Keratinocyte (primary cell): ENCODE data around the gene GSTM2. TPM values are rescaled to one million over a fixed set of nuclear protein-coding genes. Genes with fewer than 3 reads are reported as not detected.

ENCODE experiments used
- DNase-seq: peaks from one replicate; pipeline ENCODE4 v3.0.0-alpha.2; 2011; ENCODE audit warnings: low read depth, missing footprints, low spot score
- FAIRE-seq: peaks from 2 replicates; lab custom pipeline; 2011; peaks lifted over from hg19 to GRCh38; lab: Jason Lieb, UNC
- H2AFZ ChIP-seq: 2 replicates; pipeline ENCODE4 v1.6.0; 2012; ENCODE audit warnings: low read length, control low read depth, inconsistent platforms; ENCODE audit not compliant: control insufficient read depth
- H3K27ac ChIP-seq: 2 replicates; pipeline ENCODE4 v1.5.1; 2011; ENCODE audit warnings: low read length; ENCODE audit not compliant: control insufficient read depth, insufficient read depth
- H3K27me3 ChIP-seq: 3 replicates; pipeline ENCODE4 v1.6.0; 2011; ENCODE audit warnings: low read length; ENCODE audit not compliant: control insufficient read depth, insufficient read depth; ENCODE audit errors: extremely low read depth
- H3K36me3 ChIP-seq, 2 experiments: 2 replicates in 1 of 2; 3 replicates in 1 of 2; pipeline ENCODE4 v1.5.1; 2011; ENCODE audit warnings: low read length in 2 of 2, mild to moderate bottlenecking in 1 of 2; ENCODE audit not compliant: control insufficient read depth in 2 of 2, insufficient read depth in 2 of 2; ENCODE audit errors: extremely low read depth in 1 of 2
- H3K4me1 ChIP-seq: 3 replicates; pipeline ENCODE4 v1.5.1; 2011; ENCODE audit warnings: low read length; ENCODE audit not compliant: control insufficient read depth, insufficient read depth; ENCODE audit errors: extremely low read depth
- H3K4me2 ChIP-seq: 3 replicates; pipeline ENCODE4 v1.6.0; 2011; ENCODE audit warnings: low read depth, low read length; ENCODE audit not compliant: control insufficient read depth, insufficient read depth; ENCODE audit errors: extremely low read depth
- H3K4me3 ChIP-seq, 3 experiments: fragments of 200-600 bp in 1 of 3; sonication (generic) in 1 of 3; 2 replicates in 2 of 3; 3 replicates in 1 of 3; pipeline ENCODE4 v1.5.1; 2011 to 2016; ENCODE audit warnings: low read length in 3 of 3, mild to moderate bottlenecking in 3 of 3, control low read depth in 2 of 3, inconsistent platforms in 1 of 3, low read depth in 1 of 3, mixed read lengths in 1 of 3, mixed run types in 1 of 3, moderate library complexity in 1 of 3; ENCODE audit not compliant: control insufficient read depth in 2 of 3, insufficient read depth in 2 of 3; ENCODE audit errors: extremely low read depth in 1 of 3
- H3K79me2 ChIP-seq: 2 replicates; pipeline ENCODE4 v1.6.0; 2012; ENCODE audit warnings: low read length; ENCODE audit not compliant: control insufficient read depth, insufficient read depth
- H3K9ac ChIP-seq: 3 replicates; pipeline ENCODE4 v1.6.0; 2011; ENCODE audit warnings: low read length; ENCODE audit not compliant: control insufficient read depth, insufficient read depth; ENCODE audit errors: extremely low read depth
- H3K9me1 ChIP-seq: 3 replicates; pipeline ENCODE4 v1.6.0; 2011; ENCODE audit warnings: low read length; ENCODE audit not compliant: control insufficient read depth, insufficient read depth; ENCODE audit errors: extremely low read depth
- H3K9me3 ChIP-seq: 2 replicates; pipeline ENCODE4 v1.5.1; 2012; ENCODE audit warnings: low read depth, low read length; ENCODE audit not compliant: control insufficient read depth
- H4K20me1 ChIP-seq: 3 replicates; pipeline ENCODE4 v1.6.0; 2011; ENCODE audit warnings: low read length; ENCODE audit not compliant: control insufficient read depth, insufficient read depth; ENCODE audit errors: extremely low read depth
- EZH2 ChIP-seq: IDR thresholded peaks from one replicate; pipeline ENCODE4 v1.6.1; 2012; ENCODE audit warnings: inconsistent platforms, mild to moderate bottlenecking, low read length, moderate library complexity
- dilution Hi-C: fragments of 300-500 bp; cut with MboI; formaldehyde crosslinking; loops from one replicate; pipeline ENCODE4 v1.7.0; 2020; ENCODE audit warnings: low sequenced_read_pairs; ENCODE audit not compliant: extremely low pct_ligation_motif_present
- polyA plus RNA-seq, 5 experiments: library from polyadenylated mRNA; depleted of rRNA in 3 of 5; stranded (reverse) in 3 of 5; stranded (forward) in 1 of 5; unstranded in 1 of 5; fragments of >200 nt; gene quantifications; 1 replicate in 1 of 5; 2 replicates in 3 of 5; 3 replicates in 1 of 5; pipeline versions ENCODE4 v1.2.1 to v1.2.3, GENCODE V29; 2011 to 2012; ENCODE audit warnings: missing spikeins in 2 of 5, low read depth in 1 of 5, low replicate concordance in 1 of 5
- TF ChIP-seq, protein P1 (sequence below), 3 experiments: IDR thresholded peaks in 1 of 3; conservative IDR thresholded peaks in 1 of 3; optimal IDR thresholded peaks in 1 of 3; 2 replicates in 2 of 3; 3 replicates in 1 of 3; pipeline versions ENCODE3 to v1.5.1; 2011; ENCODE audit warnings: low read length in 3 of 3, mild to moderate bottlenecking in 3 of 3, moderate library complexity in 2 of 3, control low read depth in 1 of 3, inconsistent platforms in 1 of 3; ENCODE audit not compliant: insufficient read depth in 2 of 3; ENCODE audit errors: extremely low read depth in 1 of 3

GSTM2 gene
- polyA plus RNA-seq, 1 donor (not counting 4 experiments of a cell fraction or from before 2014, with no cell fraction given): 11.1 TPM

DNA sequence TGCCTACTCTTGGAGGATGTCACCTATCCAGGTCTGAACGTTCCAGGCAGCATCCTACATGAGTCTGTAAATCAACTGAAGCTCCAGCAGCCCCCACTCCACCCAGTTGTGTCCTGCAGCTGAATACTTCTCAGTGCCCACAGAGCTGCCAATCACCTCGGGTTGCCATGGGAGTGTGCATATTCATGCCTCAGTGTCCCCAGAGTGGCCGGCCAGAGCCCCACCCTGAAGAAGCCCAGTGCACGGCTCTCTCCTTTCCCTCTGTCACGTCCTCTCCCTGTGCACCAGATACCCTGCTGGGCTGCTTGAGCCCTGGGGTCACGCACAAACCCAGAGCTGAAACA, 28.0 kb upstream of the GSTM2 start:
- dilution Hi-C loops: no loop called here
- no peak for FAIRE-seq

DNA sequence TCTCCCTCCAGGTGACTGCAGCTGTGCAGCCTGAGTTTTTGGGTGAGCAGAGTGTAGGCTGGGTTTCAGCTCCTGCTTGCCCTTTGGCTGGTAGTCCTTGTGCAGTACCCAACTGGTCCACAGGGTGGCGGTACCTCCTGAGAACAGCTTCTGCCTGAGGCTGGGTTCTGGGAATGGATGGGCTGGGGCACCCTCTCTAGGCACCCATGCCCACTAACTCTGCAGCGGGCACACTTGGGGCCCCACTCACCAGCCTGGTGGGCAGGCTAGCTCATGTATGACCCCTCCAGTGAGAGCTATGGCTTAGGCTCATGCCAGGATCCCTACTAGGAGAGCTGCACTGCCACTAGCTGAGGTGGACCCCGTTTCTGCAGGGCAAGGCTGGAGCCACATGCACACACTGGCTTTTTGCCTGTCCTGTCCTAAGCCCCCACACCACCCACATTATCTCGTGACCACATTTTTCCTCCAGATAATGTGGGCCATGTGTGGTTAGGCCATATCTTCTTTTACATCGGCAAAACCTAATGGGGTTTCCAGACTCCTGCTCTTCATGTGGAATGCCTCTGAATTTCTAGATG, 27.5 kb upstream of the GSTM2 start:
- Histone ChIP-seq H3K4me2 (no peak overlapping the region), H4K20me1 (no peaks in the 10 kb centered on the region), H3K9me1 (no peaks in the 10 kb centered on the region), H3K4me1 (no peaks in the 10 kb centered on the region), H3K4me3 (no peak overlapping the region), H2AFZ (no peak overlapping the region), H3K27ac (no peak overlapping the region), H3K9me3 (no peaks in the 10 kb centered on the region), H3K27me3 (no peaks in the 10 kb centered on the region), H3K79me2 (no peaks in the 10 kb centered on the region), H3K36me3 (no peaks in the 10 kb centered on the region), H3K9ac (no peak overlapping the region)
- DNase-seq: no peak
- TF ChIP-seq, protein P1, sequence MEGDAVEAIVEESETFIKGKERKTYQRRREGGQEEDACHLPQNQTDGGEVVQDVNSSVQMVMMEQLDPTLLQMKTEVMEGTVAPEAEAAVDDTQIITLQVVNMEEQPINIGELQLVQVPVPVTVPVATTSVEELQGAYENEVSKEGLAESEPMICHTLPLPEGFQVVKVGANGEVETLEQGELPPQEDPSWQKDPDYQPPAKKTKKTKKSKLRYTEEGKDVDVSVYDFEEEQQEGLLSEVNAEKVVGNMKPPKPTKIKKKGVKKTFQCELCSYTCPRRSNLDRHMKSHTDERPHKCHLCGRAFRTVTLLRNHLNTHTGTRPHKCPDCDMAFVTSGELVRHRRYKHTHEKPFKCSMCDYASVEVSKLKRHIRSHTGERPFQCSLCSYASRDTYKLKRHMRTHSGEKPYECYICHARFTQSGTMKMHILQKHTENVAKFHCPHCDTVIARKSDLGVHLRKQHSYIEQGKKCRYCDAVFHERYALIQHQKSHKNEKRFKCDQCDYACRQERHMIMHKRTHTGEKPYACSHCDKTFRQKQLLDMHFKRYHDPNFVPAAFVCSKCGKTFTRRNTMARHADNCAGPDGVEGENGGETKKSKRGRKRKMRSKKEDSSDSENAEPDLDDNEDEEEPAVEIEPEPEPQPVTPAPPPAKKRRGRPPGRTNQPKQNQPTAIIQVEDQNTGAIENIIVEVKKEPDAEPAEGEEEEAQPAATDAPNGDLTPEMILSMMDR (optimal IDR thresholded peaks at IDR 0.05 in 1 of 3, IDR thresholded peaks at IDR 0.05 in 1 of 3, conservative IDR thresholded peaks at IDR 0.05 in 1 of 3; ENCODE audit: extremely low read depth in 1 of 3, insufficient read depth in 2 of 3, low read length in 3 of 3): peak; percentile 95 to 96 (median 95)
- TF ChIP-seq EZH2: no peak
- dilution Hi-C loops: no loop called here
- FAIRE-seq: peak; percentile 75

More for the DNA sequence above, 28.0 kb upstream of the GSTM2 start:
- no peak for DNase-seq
- Histone ChIP-seq H2AFZ (no peak overlapping the region), H3K4me3 (no peak overlapping the region), H4K20me1 (no peaks in the 10 kb centered on the region), H3K9ac (no peak overlapping the region), H3K4me2 (no peak overlapping the region), H3K9me1 (no peaks in the 10 kb centered on the region), H3K79me2 (no peaks in the 10 kb centered on the region), H3K9me3 (no peaks in the 10 kb centered on the region), H3K27ac (no peak overlapping the region), H3K36me3 (no peaks in the 10 kb centered on the region), H3K4me1 (no peaks in the 10 kb centered on the region), H3K27me3 (no peaks in the 10 kb centered on the region)
- TF ChIP-seq, protein P1 (optimal IDR thresholded peaks at IDR 0.05 in 1 of 3, IDR thresholded peaks at IDR 0.05 in 1 of 3, conservative IDR thresholded peaks at IDR 0.05 in 1 of 3; ENCODE audit: extremely low read depth in 1 of 3, insufficient read depth in 2 of 3, low read length in 3 of 3): no peak
- no peak for TF ChIP-seq EZH2
